ENCODE results near the gene RNGTT.
"Not testable (repeated sequence)": the region's sequence is repeated elsewhere in the genome, so short reads cannot be mapped to it uniquely, and the experiment has no call there.

RNGTT gene

DNA sequence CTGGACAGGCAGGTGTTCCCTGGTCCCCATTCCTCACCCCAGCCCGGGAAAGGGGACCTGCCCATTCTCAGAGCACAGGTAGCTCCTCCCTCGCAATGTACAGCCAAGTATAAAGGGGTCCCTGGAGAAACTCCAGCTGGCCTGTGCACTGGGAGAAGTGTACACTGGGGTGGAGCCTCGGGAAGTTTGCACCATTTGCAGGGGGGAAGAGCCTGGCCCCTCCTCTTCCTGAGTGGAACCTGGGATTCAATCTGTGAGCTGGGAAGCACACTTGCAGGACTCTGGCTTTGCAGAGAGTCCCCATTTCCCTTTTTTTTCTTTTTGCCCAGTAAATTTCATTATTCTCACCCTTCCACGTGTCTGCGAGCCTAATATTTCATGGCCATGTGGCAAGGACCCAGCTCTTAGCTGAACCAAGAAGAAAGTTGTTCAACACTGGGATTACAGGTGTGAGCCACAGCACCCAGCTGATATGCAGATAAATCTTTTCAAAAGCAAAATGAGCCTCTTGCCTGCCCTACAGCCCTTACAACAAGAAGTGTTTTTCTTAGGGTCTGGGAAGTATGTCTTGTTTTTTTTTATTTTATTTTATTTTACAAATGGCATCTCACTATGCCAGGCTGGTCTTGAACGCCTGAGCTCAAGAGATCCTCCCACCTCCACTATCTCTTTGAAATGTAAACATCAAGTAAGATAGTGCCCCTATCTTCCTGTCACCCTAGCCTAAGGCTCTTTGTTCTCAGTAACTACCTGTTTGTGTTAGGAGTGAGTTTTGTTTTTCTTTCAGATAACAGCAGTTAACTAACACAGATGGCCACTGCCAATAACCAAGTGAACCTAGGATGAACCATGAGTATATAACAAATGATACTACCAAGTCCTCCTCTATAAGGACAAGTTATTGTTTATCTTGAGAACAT lies 9.3 kb upstream of the RNGTT start:
- DNase-seq (ENCODE audit: insufficient read length, low spot score) (no peak), FAIRE-seq (peak; percentile 23)

GRCh38 chr6:88970301-88970700 lies 6.9 kb upstream of the RNGTT start:
- FAIRE-seq: no peak
- DNase-seq (ENCODE audit: insufficient read length, low spot score): no peak

GRCh38 chr6:88969255-88969654 lies 5.8 kb upstream of the RNGTT start:
- FAIRE-seq; DNase-seq (ENCODE audit: insufficient read length, low spot score): not testable (repeated sequence)

DNA sequence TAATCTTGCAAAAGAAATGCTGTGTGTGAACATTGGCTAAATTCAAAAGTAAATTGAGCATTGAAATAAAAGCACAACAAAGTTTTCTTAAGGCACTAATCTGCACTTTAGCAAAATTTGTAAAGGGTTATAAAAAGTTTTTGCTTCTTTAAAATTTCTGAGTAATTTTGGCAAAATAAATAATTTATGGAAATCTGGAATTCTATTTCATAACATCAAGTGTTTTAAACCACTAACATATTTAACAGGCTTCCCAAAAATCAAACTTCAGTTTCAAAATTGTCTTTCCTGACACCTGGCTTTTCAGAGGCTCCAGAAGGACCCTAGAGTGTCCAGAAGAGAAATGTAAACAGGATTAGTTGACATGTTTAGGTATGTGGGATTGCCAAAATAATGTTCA lies 4.5 kb upstream of the RNGTT start:
- FAIRE-seq (no peak), DNase-seq (ENCODE audit: insufficient read length, low spot score) (no peak)

GRCh38 chr6:88965691-88966090 lies 2.3 kb upstream of the RNGTT start:
- no peak for FAIRE-seq

DNA sequence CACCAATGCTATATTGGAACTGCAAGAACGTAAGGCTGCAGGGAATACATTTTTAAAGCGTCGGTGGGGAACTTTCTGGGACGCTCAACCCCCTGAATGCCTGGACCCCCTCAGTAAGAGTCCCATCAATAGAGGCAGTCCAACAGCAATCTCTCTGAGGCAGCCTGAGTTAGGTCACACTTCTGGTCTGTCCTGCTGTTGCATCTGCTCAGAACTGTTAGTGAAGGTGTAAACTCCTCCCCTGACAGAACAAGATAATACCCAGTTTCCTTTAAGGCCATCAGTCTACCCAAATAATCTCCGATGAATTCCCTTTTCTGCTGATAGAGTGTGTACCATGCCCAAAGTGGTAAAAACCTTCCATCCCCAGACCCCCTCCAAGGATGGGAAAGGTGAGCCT lies 1.1 kb upstream of the RNGTT start:
- no peak for FAIRE-seq
- DNase-seq (ENCODE audit: insufficient read length, low spot score): no peak

More at GRCh38 chr6:88965691-88966090, 2.3 kb upstream of the RNGTT start:
- DNase-seq (ENCODE audit: insufficient read length, low spot score): no peak

DNA sequence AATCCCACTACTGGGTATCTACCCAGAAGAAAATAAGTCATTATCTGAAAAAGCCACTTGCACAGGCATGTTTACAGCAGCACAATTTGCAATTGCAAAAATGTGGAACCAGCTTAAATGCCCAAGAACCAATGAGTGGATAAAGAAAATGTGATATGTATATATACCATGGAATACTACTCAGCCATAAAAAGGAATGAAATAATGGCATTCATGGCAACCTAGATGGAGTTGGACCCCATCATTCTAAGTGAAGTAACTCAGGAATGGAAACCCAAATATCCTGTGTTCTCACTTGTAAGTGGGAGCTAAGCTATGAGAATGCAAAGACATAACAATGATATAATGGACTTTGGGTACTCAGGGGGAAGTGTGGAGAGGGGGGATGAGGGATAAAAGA lies 4.6 kb downstream of the RNGTT start:
- DNase-seq (ENCODE audit: insufficient read length, low spot score): no peak

DNA sequence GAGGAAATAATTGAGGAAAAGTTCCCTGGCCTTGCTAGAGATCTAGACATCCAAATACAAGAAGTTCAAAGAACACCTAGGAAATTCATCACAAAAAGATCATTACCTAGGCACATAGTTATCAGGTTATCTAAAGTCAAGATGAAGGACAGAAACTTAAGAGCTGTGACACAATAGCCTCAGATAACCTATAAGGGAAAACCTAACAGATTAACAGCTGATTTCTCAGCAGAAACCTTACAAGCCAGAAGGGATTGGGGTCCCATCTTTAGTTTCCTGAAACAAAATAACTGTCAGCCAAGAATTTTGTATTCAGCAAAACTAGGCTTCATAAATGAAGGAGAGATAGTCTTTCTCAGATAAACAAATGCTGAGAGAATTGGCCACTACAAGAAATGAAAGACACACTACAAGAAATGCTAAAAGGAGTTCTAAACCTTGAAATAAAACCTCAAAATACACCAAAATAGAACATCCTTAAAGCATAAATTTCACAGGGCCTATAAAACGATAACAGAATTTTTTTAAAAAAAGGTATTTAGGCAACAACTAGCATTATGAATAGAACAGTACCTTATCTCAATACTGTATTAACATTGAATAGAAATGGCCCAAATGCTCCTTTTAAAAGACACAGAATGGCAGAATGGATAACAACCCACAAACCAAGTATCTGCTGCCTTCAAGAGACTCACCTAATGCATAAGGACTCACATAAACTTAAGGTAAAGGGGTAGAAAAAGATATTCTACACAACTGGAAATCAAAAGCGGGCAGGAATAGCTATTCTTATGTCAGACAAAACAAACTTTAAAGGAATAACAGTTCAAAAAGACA lies 9.7 kb downstream of the RNGTT start:
- DNase-seq (ENCODE audit: insufficient read length, low spot score): no peak

More for the DNA sequence above, 4.6 kb downstream of the RNGTT start:
- FAIRE-seq: no peak

DNA sequence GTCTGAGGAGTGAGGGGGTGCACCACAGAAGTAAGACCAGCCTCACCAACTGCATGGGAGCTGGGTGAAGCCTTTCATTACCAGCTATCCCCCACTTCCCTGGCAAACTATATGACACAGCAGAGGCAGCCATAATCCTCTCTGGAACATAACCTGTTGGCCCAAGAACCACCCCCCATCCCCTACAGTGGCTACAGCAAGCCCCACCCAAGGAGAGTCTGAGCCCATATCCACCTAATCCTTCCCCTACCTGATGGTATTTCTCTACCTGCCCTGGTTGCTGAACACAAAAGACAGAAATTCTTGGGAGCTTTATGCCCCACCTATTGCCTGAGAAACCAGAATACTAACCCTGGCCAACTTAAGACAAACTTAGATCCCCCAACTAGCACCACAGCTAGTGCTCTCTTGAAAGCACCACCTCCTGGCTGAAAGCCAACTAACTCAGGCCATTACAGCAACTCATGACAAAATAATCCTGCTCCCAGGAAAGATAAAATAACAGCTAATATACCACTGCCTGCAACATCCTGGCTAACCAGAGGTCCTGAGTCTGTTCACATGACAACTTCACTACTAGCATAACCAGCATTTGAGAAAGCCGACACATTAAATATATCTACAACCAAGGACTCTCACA lies 11.2 kb downstream of the RNGTT start:
- DNase-seq (ENCODE audit: insufficient read length, low spot score) (no peak), FAIRE-seq (no peak)

More for the DNA sequence above, 9.7 kb downstream of the RNGTT start:
- FAIRE-seq: no peak

- no peak for FAIRE-seq
- no peak for DNase-seq (ENCODE audit: insufficient read length, low spot score)
These were observed 17.9 kb downstream of the RNGTT start for GRCh38 chr6:88945415-88946008.

- FAIRE-seq: no peak
- no peak for DNase-seq (ENCODE audit: insufficient read length, low spot score)
These were observed 29.9 kb downstream of the RNGTT start for GRCh38 chr6:88933521-88933920.

- not testable (repeated sequence) for FAIRE-seq; DNase-seq (ENCODE audit: insufficient read length, low spot score)
These were observed 31.4 kb downstream of the RNGTT start for GRCh38 chr6:88932019-88932418.

- no peak for FAIRE-seq
These were observed 40.5 kb downstream of the RNGTT start for GRCh38 chr6:88922775-88923548.

DNA sequence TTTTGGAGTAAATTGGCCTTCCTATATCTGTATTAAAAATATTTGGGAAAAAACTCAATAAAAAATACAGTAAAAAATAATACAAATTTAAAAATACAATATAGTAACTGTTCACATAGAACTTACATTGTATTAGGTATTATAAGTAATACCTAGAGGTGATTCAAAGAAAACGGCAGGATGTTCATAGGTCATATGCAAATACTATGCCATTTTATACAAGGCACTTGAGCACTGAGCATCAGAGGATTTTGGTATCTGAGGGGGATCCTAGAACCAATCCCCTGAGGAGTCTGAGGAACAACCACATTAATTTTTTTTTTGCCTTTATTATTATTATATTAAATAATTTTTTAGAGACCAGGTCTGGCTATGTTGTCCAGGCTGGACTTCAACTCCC lies 41.7 kb downstream of the RNGTT start:
- FAIRE-seq: no peak
- DNase-seq (ENCODE audit: insufficient read length, low spot score): no peak

More at GRCh38 chr6:88922775-88923548, 40.5 kb downstream of the RNGTT start:
- no peak for DNase-seq (ENCODE audit: insufficient read length, low spot score)

GRCh38 chr6:88920774-88921733 lies 42.4 kb downstream of the RNGTT start:
- no peak for FAIRE-seq
- DNase-seq (ENCODE audit: insufficient read length, low spot score): no peak

DNA sequence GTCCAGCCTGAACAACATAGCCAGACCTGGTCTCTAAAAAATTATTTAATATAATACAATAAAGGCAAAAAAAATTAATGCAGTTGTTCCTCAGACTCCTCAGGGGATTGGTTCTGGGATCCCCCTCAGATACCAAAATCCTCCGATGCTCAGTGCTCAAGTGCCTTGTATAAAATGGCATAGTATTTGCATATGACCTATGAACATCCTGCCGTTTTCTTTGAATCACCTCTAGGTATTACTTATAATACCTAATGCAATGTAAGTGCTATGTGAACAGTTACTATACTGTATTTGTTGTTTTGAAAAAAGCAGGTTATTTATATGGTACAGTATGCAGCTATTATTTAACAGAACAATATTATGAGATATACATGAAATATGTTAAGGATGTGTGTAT lies 43.3 kb downstream of the RNGTT start:
- DNase-seq (ENCODE audit: insufficient read length, low spot score) (no peak), FAIRE-seq (no peak)

DNA sequence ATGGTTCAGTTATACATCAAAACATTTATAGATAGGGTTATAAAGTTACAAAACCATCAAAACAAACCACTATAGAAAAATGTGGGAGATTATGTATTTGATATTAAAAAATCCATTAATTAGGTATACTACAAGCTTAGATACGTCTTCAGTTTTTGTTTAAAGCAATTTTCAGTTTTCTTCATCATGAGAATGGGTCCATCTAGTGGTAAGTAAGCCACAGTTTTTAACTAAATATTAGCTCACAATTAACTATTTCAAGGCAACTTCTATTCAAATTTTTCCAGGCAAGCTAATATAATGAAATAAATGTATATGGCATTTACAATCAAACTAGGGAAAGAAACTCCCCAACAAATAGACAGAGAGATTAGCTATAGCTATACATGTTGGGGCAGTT lies 44.4 kb downstream of the RNGTT start:
- FAIRE-seq (no peak), DNase-seq (ENCODE audit: insufficient read length, low spot score) (no peak)

- FAIRE-seq (no peak), DNase-seq (ENCODE audit: insufficient read length, low spot score) (no peak)
These were observed 46.7 kb downstream of the RNGTT start for GRCh38 chr6:88916615-88917208.

Data from HTR-8/SVneo (cell line).